H1 (cell line): ENCODE measurements around the gene SPACA4. TPM values are rescaled to one million over a fixed set of nuclear protein-coding genes. Genes with fewer than 3 reads are reported as not detected.

Source experiments
- CTCF ChIA-PET: fragments of 300-600 bp; sonication (Branson Sonifier 250); formaldehyde crosslinking; loops from one replicate; lab custom pipeline; 2021; ENCODE audit not compliant: partially characterized antibody; lab: Charles Lee
- POLR2A ChIA-PET: fragments of 300-600 bp; sonication (Branson Sonifier 250); formaldehyde crosslinking; loops from one replicate; lab custom pipeline; 2021; ENCODE audit warnings: inconsistent platforms; ENCODE audit not compliant: partially characterized antibody; lab: Charles Lee
- DNase-seq, 2 experiments: peaks; one replicate each; pipeline versions ENCODE4 v3.0.0 to v3.0.0-alpha.2; 2010 to 2022; ENCODE audit warnings: low spot score in 2 of 2, low read depth in 1 of 2, mixed read lengths in 1 of 2
- FAIRE-seq: peaks from 2 replicates; lab custom pipeline; 2011; peaks lifted over from hg19 to GRCh38; lab: Jason Lieb, UNC
- H2AFZ ChIP-seq: 2 replicates; pipeline ENCODE4 v1.8.1; 2012; ENCODE audit warnings: low read length, inconsistent platforms
- H2AK5ac ChIP-seq: 2 replicates; pipeline ENCODE4 v1.6.1; 2013; ENCODE audit warnings: low read depth, low read length
- H2BK120ac ChIP-seq: replicated peaks from 2 replicates; pipeline ENCODE3; 2013; ENCODE audit warnings: low read depth, low read length, inconsistent platforms
- H2BK12ac ChIP-seq: 2 replicates; pipeline ENCODE4 v1.6.1; 2013; ENCODE audit warnings: low read depth, low read length
- H2BK15ac ChIP-seq: 2 replicates; pipeline ENCODE4 v1.6.1; 2013; ENCODE audit warnings: low read length
- H2BK20ac ChIP-seq: 2 replicates; pipeline ENCODE4 v1.6.1; 2013; ENCODE audit warnings: low read length
- H2BK5ac ChIP-seq: 2 replicates; pipeline ENCODE4 v1.6.1; 2013; ENCODE audit warnings: low read depth, low read length
- H3K14ac ChIP-seq: 2 replicates; pipeline ENCODE4 v1.6.1; 2013; ENCODE audit warnings: inconsistent platforms; ENCODE audit not compliant: insufficient read length
- H3K18ac ChIP-seq: 2 replicates; pipeline ENCODE4 v1.6.1; 2013; ENCODE audit warnings: low read length; ENCODE audit errors: extremely low read depth
- H3K23ac ChIP-seq: 2 replicates; pipeline ENCODE4 v1.6.1; 2013; ENCODE audit warnings: inconsistent platforms; ENCODE audit not compliant: insufficient read length
- H3K23me2 ChIP-seq: 2 replicates; pipeline ENCODE4 v1.6.1; 2013; ENCODE audit warnings: low read depth, low read length
- H3K27ac ChIP-seq: 2 replicates; pipeline ENCODE4 v1.6.1; 2011; ENCODE audit warnings: low read depth, low read length, inconsistent platforms
- H3K27me3 ChIP-seq, 4 experiments: replicated peaks in 1 of 4; 1 replicate in 1 of 4; 2 replicates in 3 of 4; pipeline versions ENCODE4 v1.6.1 to v1.8.1; 2011 to 2013; ENCODE audit warnings: low read length in 3 of 4, mild to moderate bottlenecking in 3 of 4, inconsistent platforms in 2 of 4, mixed read lengths in 2 of 4, moderate library complexity in 1 of 4; ENCODE audit not compliant: control insufficient read depth in 3 of 4, insufficient read depth in 3 of 4; ENCODE audit errors: extremely low read depth in 1 of 4
- H3K36me3 ChIP-seq, 4 experiments: 2 replicates each; pipeline versions ENCODE4 v1.6.1 to v1.8.1; 2011 to 2013; ENCODE audit warnings: mild to moderate bottlenecking in 4 of 4, low read length in 3 of 4, moderate library complexity in 2 of 4, control low read depth in 1 of 4, inconsistent platforms in 1 of 4; ENCODE audit not compliant: insufficient read depth in 4 of 4, control insufficient read depth in 2 of 4
- H3K4ac ChIP-seq: replicated peaks from 2 replicates; pipeline ENCODE3; 2013; ENCODE audit warnings: low read length, low read depth, mixed read lengths, inconsistent platforms; ENCODE audit not compliant: insufficient read length
- H3K4me1 ChIP-seq, 4 experiments: replicated peaks in 1 of 4; 1 replicate in 1 of 4; 2 replicates in 3 of 4; pipeline versions ENCODE4 v1.6.1 to v1.8.1; 2011 to 2013; ENCODE audit warnings: low read length in 3 of 4, inconsistent platforms in 2 of 4, mixed read lengths in 1 of 4; ENCODE audit not compliant: insufficient read depth in 4 of 4, control insufficient read depth in 3 of 4
- H3K4me2 ChIP-seq, 2 experiments: 2 replicates each; pipeline versions ENCODE4 v1.6.1 to v1.8.1; 2011 to 2013; ENCODE audit warnings: low read depth in 2 of 2, low read length in 2 of 2, control low read depth in 1 of 2, inconsistent platforms in 1 of 2, mild to moderate bottlenecking in 1 of 2; ENCODE audit not compliant: insufficient read depth in 1 of 2
- H3K4me3 ChIP-seq, 4 experiments: fragments of 200-600, 300-600 bp in 1 of 4; sonication (generic), shearing (Covaris generic), sonication (Bioruptor Twin) in 1 of 4; 2 replicates each; pipeline versions ENCODE4 v1.5.1 to v1.8.1; 2011 to 2016; ENCODE audit warnings: low read length in 4 of 4, low read depth in 3 of 4, control low read depth in 2 of 4, inconsistent platforms in 2 of 4, mild to moderate bottlenecking in 2 of 4, mixed read lengths in 1 of 4, moderate library complexity in 1 of 4; ENCODE audit not compliant: insufficient read depth in 2 of 4; ENCODE audit errors: extremely low read depth in 1 of 4
- H3K56ac ChIP-seq: replicated peaks from 2 replicates; pipeline ENCODE3; 2013; ENCODE audit warnings: low read depth, mild to moderate bottlenecking, mixed read lengths, low read length, inconsistent platforms; ENCODE audit not compliant: insufficient read length
- H3K79me1 ChIP-seq: 2 replicates; pipeline ENCODE4 v1.6.1; 2013; ENCODE audit warnings: low read depth, low read length, control low read depth
- H3K79me2 ChIP-seq, 2 experiments: 2 replicates each; pipeline versions ENCODE4 v1.6.1 to v1.8.1; 2012 to 2013; ENCODE audit warnings: low read length in 2 of 2, mild to moderate bottlenecking in 2 of 2, inconsistent platforms in 1 of 2; ENCODE audit not compliant: insufficient read depth in 2 of 2, control insufficient read depth in 1 of 2
- H3K9ac ChIP-seq, 4 experiments: replicated peaks in 1 of 4; 1 replicate in 1 of 4; 2 replicates in 3 of 4; pipeline versions ENCODE4 v1.6.1 to v1.8.1; 2011 to 2013; ENCODE audit warnings: low read depth in 3 of 4, low read length in 3 of 4, control low read depth in 2 of 4, mild to moderate bottlenecking in 2 of 4, moderate library complexity in 2 of 4, inconsistent platforms in 1 of 4; ENCODE audit errors: extremely low read depth in 1 of 4
- H3K9me3 ChIP-seq, 2 experiments: 2 replicates each; pipeline versions ENCODE4 v1.6.1 to v1.8.1; 2012 to 2013; ENCODE audit warnings: mild to moderate bottlenecking in 2 of 2, moderate library complexity in 2 of 2, control low read depth in 1 of 2, inconsistent platforms in 1 of 2, low read depth in 1 of 2, low read length in 1 of 2, mixed read lengths in 1 of 2; ENCODE audit not compliant: insufficient read depth in 2 of 2
- H4K20me1 ChIP-seq, 2 experiments: replicated peaks in 1 of 2; 2 replicates each; pipeline versions ENCODE3 to v1.8.1; 2011 to 2013; ENCODE audit warnings: inconsistent platforms in 2 of 2, low read length in 2 of 2, mild to moderate bottlenecking in 1 of 2; ENCODE audit not compliant: insufficient read depth in 2 of 2, control insufficient read depth in 1 of 2
- H4K5ac ChIP-seq: 2 replicates; pipeline ENCODE4 v1.6.1; 2013; ENCODE audit warnings: low read length, low read depth, mixed read lengths, inconsistent platforms; ENCODE audit not compliant: insufficient read length
- H4K8ac ChIP-seq: 2 replicates; pipeline ENCODE4 v1.8.0; 2013; ENCODE audit warnings: mild to moderate bottlenecking, moderate library complexity, low read length, inconsistent platforms; ENCODE audit not compliant: insufficient read depth; ENCODE audit errors: extremely low read depth
- H4K91ac ChIP-seq: replicated peaks from 2 replicates; pipeline ENCODE3; 2013; ENCODE audit warnings: low read length, mixed read lengths, inconsistent platforms; ENCODE audit not compliant: insufficient read length
- BRCA1 ChIP-seq: IDR thresholded peaks from 2 replicates; pipeline ENCODE4 v1.6.1; 2012; ENCODE audit warnings: low read depth, low read length, improper control_type of control experiment
- POU5F1 ChIP-seq: IDR thresholded peaks from 2 replicates; pipeline ENCODE4 v1.6.1; 2011; ENCODE audit warnings: low read depth, mild to moderate bottlenecking, low read length, moderate library complexity
- WGBS, 2 experiments: shearing (Covaris generic) in 1 of 2; methylation state at CpG; one replicate each; pipeline versions ENCODE4 v1.1.6 to v1.1.7; 2013 to 2015; ENCODE audit warnings: low lambda C conversion rate in 2 of 2, mixed read lengths in 2 of 2, inconsistent platforms in 1 of 2, low coverage in 1 of 2, missing lambda C conversion rate in 1 of 2; ENCODE audit not compliant: insufficient replicate concordance in 2 of 2, insufficient coverage in 1 of 2, insufficient read length in 1 of 2; ENCODE audit errors: extremely low coverage in 1 of 2, missing lambda C conversion rate in 1 of 2; 5-methylcytosine and 5-hydroxymethylcytosine counted together
- polyA plus RNA-seq, 7 experiments: library from polyadenylated mRNA; depleted of rRNA in 3 of 7; stranded (reverse) in 5 of 7; unstranded in 2 of 7; fragments of >200 nt in 5 of 7; fragments of 200-250 nt in 2 of 7; gene quantifications; 1 replicate in 5 of 7; 2 replicates in 1 of 7; 4 replicates in 1 of 7; pipeline versions ENCODE4 v1.2.1 to v1.2.3, GENCODE V29; 2011 to 2013; ENCODE audit warnings: missing spikeins in 2 of 7, mixed read lengths in 2 of 7
- total RNA-seq: library from RNA; stranded (reverse); fragmentation: NEBNext Ultra II Directional; extraction: Animal tissue kit (Norgen Biotek cat#: 25700); gene quantifications from 2 replicates; pipeline ENCODE4 v1.2.1, GENCODE V29; 2021

SPACA4 gene
- total and polyA plus RNA-seq, 2 of the 8 experiments (the other 6 are each of a cell fraction or from before 2014, with no cell fraction given) = not detected

DNA sequence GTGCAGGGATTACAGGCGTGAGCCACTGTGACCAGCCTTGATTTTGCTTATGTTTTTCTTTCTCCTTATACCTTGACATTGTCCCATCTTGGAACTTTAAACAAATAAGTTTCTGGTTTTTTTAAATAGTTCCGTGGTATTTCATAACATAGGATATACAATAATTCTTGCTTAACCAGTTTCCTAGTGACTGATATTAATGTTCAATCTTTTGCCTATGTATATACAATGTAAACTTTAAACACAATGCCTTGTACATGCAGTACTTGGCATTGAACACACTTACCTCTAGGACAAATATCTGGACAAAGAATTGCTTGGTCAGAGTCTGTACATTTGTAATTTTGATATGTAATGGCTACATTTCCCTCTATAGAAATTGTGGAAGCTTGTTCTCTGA, 24.4 kb upstream of the SPACA4 start:
- H2AFZ ChIP-seq = no peak overlapping the region
- no peak overlapping the region for H2BK15ac ChIP-seq
- no peak for FAIRE-seq
- H3K27ac ChIP-seq = no peak overlapping the region
- no peak overlapping the region for H3K4me2 ChIP-seq
- H3K4ac ChIP-seq = no peak overlapping the region
- H3K9me3 ChIP-seq = no peaks in the 10 kb centered on the region
- H3K36me3 ChIP-seq = no peaks in the 10 kb centered on the region
- no peaks in the 10 kb centered on the region for H3K23me2 ChIP-seq
- no peak overlapping the region for H3K14ac ChIP-seq
- no peak overlapping the region for H3K9ac ChIP-seq
- 89% methylated on average over 2 of the region's 2 CpGs; no CpG with 5 or more reads in 1 of the 2 experiments for WGBS, 2 experiments
- peaks cover 0 to 3% (median 0%) of the 10 kb centered on the region in 4 experiments; a peak in 2 of 7 replicates for H3K4me1 ChIP-seq
- H3K27me3 ChIP-seq = no peaks in the 10 kb centered on the region; a peak in 1 of 7 replicates
- H3K18ac ChIP-seq = no peak overlapping the region
- ChIA-PET POLR2A (interaction anchor here (2.5 to 16.9 kb wide), 2 partner anchors 10 to 34 kb away, joined by 9 to 175 read pairs; partner anchors contain the start of genes FAM83E, RPL18 and SPHK2), CTCF (interaction anchor here (1.0 to 16.8 kb wide), 5 partner anchors 15 to 93 kb away, joined by 3 to 353 read pairs (median 35); no protein-coding TSS in a partner anchor)
- no peak overlapping the region for H2AK5ac ChIP-seq
- H2BK12ac ChIP-seq = no peak overlapping the region
- no peak overlapping the region for H4K91ac ChIP-seq
- H3K56ac ChIP-seq = no peak overlapping the region
- no peak overlapping the region for H4K8ac ChIP-seq
- no peak overlapping the region for H2BK20ac ChIP-seq
- H4K20me1 ChIP-seq = no peaks in the 10 kb centered on the region
- no peak overlapping the region for H3K23ac ChIP-seq
- H2BK120ac ChIP-seq = no peak overlapping the region
- H3K4me3 ChIP-seq = no peak overlapping the region
- DNase-seq = no peak
- no peak overlapping the region for H4K5ac ChIP-seq
- no peak overlapping the region for H2BK5ac ChIP-seq
- no peaks in the 10 kb centered on the region for H3K79me2 ChIP-seq
- H3K79me1 ChIP-seq = no peaks in the 10 kb centered on the region
- no peak for TF ChIP-seq POU5F1
- no peak for TF ChIP-seq BRCA1
